ENCODE data around the gene INS. TPM values are rescaled to one million over a fixed set of nuclear protein-coding genes. Genes with fewer than 3 reads are reported as not detected.
A peak's percentile ranks its signal among the peaks of the same experiment; 100 is the strongest.

INS gene
- total and polyA plus RNA-seq, 4 donors = 0.16 to 0.37 TPM; not detected in 2

DNA sequence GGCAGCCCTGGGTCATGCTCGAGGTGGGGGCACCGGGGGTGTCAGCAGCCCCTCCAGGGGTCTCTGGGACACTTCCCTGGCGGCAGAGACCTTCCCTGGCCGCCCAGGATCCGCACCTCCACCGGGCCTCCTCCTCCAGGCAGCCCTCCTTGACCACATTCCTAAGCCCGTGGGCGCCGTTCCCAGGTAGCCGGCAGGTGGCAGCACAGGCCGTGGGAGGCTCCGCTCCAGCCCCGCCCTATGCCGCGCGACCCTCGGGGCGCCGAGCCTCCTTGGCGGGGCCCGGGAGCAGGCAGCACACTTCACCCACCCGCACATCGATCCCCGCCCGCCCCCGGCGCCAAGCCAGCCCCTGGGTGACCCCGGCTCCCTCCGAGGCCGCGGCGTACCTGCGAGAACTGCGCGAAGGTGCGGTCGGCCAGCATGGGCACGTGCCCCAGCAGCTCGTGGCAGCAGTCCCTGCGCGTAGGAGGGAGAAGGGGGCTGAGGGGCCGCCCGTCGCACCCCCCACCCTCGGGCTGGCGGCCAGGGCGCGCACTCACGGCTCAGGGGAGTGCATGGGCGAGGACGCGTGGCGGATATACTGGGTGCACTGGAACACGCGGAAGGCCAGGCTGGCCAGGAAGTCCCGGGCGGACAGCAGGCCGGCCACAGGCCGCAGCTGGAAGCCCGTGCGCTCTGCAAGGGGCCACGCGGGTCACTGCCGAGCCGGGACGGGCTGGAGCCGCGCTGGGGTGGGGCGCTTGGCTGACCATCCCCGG is 5.3 kb upstream of the INS start:
- TF ChIP-seq MAX (IDR thresholded peaks at IDR 0.05) (no peak), FOXA1 (IDR thresholded peaks at IDR 0.05) (no peak), CTCF (IDR thresholded peaks at IDR 0.05; ENCODE audit: low read depth, low read length, missing input control) (peak; percentile 39), REST (IDR thresholded peaks at IDR 0.05) (no peak), RAD21 (IDR thresholded peaks at IDR 0.05) (peak in 1 of 2 donors; percentile 54)
- Histone ChIP-seq H3K27ac (ENCODE audit: low read depth in 1 of 2, low read length in 2 of 2) (no peak overlapping the region), H3K9me3 (ENCODE audit: control insufficient read depth in 4 of 4, low read length in 3 of 4) (no peaks in the 10 kb centered on the region), H3K4me1 (ENCODE audit: control insufficient read depth in 4 of 4, insufficient read depth in 4 of 4, low read length in 3 of 4) (peaks cover 0 to 56% (median 22%) of the 10 kb centered on the region in 4 donors), H3K27me3 (ENCODE audit: control insufficient read depth in 4 of 4, insufficient read depth in 4 of 4, low read length in 3 of 4) (no peaks in the 10 kb centered on the region), H3K36me3 (ENCODE audit: control insufficient read depth in 4 of 4, insufficient read depth in 3 of 4, low read depth in 1 of 4, low read length in 3 of 4) (no peaks in the 10 kb centered on the region), H3K4me3 (ENCODE audit: low read depth in 1 of 3, low read length in 3 of 3) (peak overlapping the region in 1 of 3 donors; percentile 7), H3K9ac (ENCODE audit: low read depth in 1 of 2, low read length in 2 of 2) (no peak overlapping the region)
- DNase-seq (ENCODE audit: low spot score) = peak; percentile 56
- 5% methylated on average over 70 of the region's 70 CpGs for WGBS

DNA sequence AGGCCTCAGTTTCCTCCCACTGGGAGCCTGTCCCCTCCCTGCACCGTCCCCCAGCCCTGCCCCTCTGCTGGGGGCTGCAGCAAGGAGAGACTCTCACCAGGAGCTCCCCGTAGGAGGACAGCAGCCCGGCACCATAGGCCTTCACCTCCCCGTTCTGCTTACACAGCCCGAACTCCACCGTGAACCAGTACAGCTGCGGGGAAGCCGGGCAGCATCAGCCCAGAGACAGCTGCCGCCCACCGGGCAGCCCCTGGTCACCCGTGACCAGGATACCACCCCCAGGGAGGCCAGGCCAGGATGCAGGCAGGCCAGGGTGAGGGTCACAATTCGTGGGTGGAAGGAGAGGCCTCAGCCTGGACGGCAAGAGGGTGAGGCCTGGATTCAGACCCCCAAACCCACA is 4.6 kb upstream of the INS start:
- H3K36me3 ChIP-seq (ENCODE audit: control insufficient read depth in 4 of 4, insufficient read depth in 3 of 4, low read depth in 1 of 4, low read length in 3 of 4) = no peaks in the 10 kb centered on the region
- WGBS = 59% methylated on average over 13 of the region's 13 CpGs
- no peaks in the 10 kb centered on the region for H3K27me3 ChIP-seq (ENCODE audit: control insufficient read depth in 4 of 4, insufficient read depth in 4 of 4, low read length in 3 of 4)
- no peak for DNase-seq (ENCODE audit: low spot score)
- TF ChIP-seq CTCF (IDR thresholded peaks at IDR 0.05; ENCODE audit: low read depth, low read length, missing input control) (no peak), HNF4G (IDR thresholded peaks at IDR 0.05) (no peak), GABPA (IDR thresholded peaks at IDR 0.05 in 1 of 2, conservative IDR thresholded peaks at IDR 0.05 in 1 of 2) (no peak), MAX (IDR thresholded peaks at IDR 0.05) (no peak), JUND (IDR thresholded peaks at IDR 0.05) (no peak), REST (IDR thresholded peaks at IDR 0.05) (no peak), FOXA2 (IDR thresholded peaks at IDR 0.05) (no peak), ZBTB33 (IDR thresholded peaks at IDR 0.05) (no peak)
- H3K9ac ChIP-seq (ENCODE audit: low read depth in 1 of 2, low read length in 2 of 2) = no peak overlapping the region
- H3K4me1 ChIP-seq (ENCODE audit: control insufficient read depth in 4 of 4, insufficient read depth in 4 of 4, low read length in 3 of 4) = peaks cover 0 to 60% (median 25%) of the 10 kb centered on the region in 4 donors
- no peak overlapping the region for H3K4me3 ChIP-seq (ENCODE audit: low read depth in 1 of 3, low read length in 3 of 3)
- no peak overlapping the region for H3K27ac ChIP-seq (ENCODE audit: low read depth in 1 of 2, low read length in 2 of 2)
- no peaks in the 10 kb centered on the region for H3K9me3 ChIP-seq (ENCODE audit: control insufficient read depth in 4 of 4, low read length in 3 of 4)

Data from liver (tissue), 9 donors.